H9 (cell line): Measurements from ENCODE around the gene AATK. TPM values are rescaled to one million over a fixed set of nuclear protein-coding genes. Genes with fewer than 3 reads are reported as not detected.

Source experiments
- DNase-seq: peaks from one replicate; pipeline ENCODE4 v3.0.0-alpha.2; 2017
- H2AFZ ChIP-seq: one replicate; pipeline ENCODE4 v1.6.1; 2013; ENCODE audit warnings: mild to moderate bottlenecking, low read length, control low read depth, moderate library complexity
- H2AK5ac ChIP-seq: 2 replicates; pipeline ENCODE4 v1.6.1; 2013; ENCODE audit warnings: low read length, control low read depth, mixed read lengths; ENCODE audit not compliant: insufficient read length
- H2BK120ac ChIP-seq: one replicate; pipeline ENCODE4 v1.6.1; 2013; ENCODE audit warnings: low read depth, mild to moderate bottlenecking, low read length, control low read depth, inconsistent platforms; ENCODE audit not compliant: poor library complexity, severe bottlenecking
- H2BK12ac ChIP-seq: 2 replicates; pipeline ENCODE4 v1.6.1; 2013; ENCODE audit warnings: low read length, control low read depth, mixed read lengths, low read depth; ENCODE audit not compliant: insufficient read length
- H2BK15ac ChIP-seq: 2 replicates; pipeline ENCODE4 v1.6.1; 2013; ENCODE audit warnings: low read depth, low read length, control low read depth
- H2BK20ac ChIP-seq: one replicate; pipeline ENCODE4 v1.6.1; 2013; ENCODE audit warnings: low read depth, mild to moderate bottlenecking, low read length, control low read depth, inconsistent platforms; ENCODE audit not compliant: poor library complexity, severe bottlenecking
- H2BK5ac ChIP-seq: 2 replicates; pipeline ENCODE4 v1.6.1; 2013; ENCODE audit warnings: low read length, control low read depth, mixed read lengths; ENCODE audit not compliant: insufficient read length
- H3K14ac ChIP-seq: 2 replicates; pipeline ENCODE4 v1.6.1; 2013; ENCODE audit warnings: low read length, control low read depth; ENCODE audit not compliant: insufficient read depth
- H3K18ac ChIP-seq: 2 replicates; pipeline ENCODE4 v1.6.1; 2013; ENCODE audit warnings: low read depth, mild to moderate bottlenecking, mixed read lengths, low read length, control low read depth; ENCODE audit not compliant: insufficient read length
- H3K23ac ChIP-seq: 2 replicates; pipeline ENCODE4 v1.6.1; 2013; ENCODE audit warnings: low read length, control low read depth, mixed read lengths, low read depth; ENCODE audit not compliant: insufficient read length
- H3K23me2 ChIP-seq: 2 replicates; pipeline ENCODE4 v1.6.1; 2013; ENCODE audit warnings: low read depth, mild to moderate bottlenecking, mixed read lengths, low read length, control low read depth; ENCODE audit not compliant: insufficient read length, poor library complexity, severe bottlenecking
- H3K27ac ChIP-seq: 2 replicates; pipeline ENCODE4 v1.5.1; 2013; ENCODE audit warnings: low read length, control low read depth, mixed read lengths, low read depth; ENCODE audit not compliant: insufficient read length
- H3K27me3 ChIP-seq: 2 replicates; pipeline ENCODE4 v1.6.1; 2013; ENCODE audit warnings: low read length, control low read depth, inconsistent platforms; ENCODE audit not compliant: insufficient read depth
- H3K4ac ChIP-seq: 2 replicates; pipeline ENCODE4 v1.6.1; 2013; ENCODE audit warnings: low read depth, mild to moderate bottlenecking, control low read depth, inconsistent platforms, low read length, moderate library complexity
- H3K4me1 ChIP-seq: 2 replicates; pipeline ENCODE4 v1.6.1; 2013; ENCODE audit warnings: low read length, control low read depth, inconsistent platforms; ENCODE audit not compliant: insufficient read depth
- H3K4me2 ChIP-seq: 2 replicates; pipeline ENCODE4 v1.6.1; 2013; ENCODE audit warnings: low read length, control low read depth, mixed read lengths; ENCODE audit not compliant: insufficient read length, insufficient read depth
- H3K56ac ChIP-seq: 2 replicates; pipeline ENCODE4 v1.6.1; 2013; ENCODE audit warnings: low read depth, mild to moderate bottlenecking, mixed read lengths, low read length, control low read depth; ENCODE audit not compliant: insufficient read length
- H3K79me1 ChIP-seq: 2 replicates; pipeline ENCODE4 v1.6.1; 2013; ENCODE audit warnings: low read depth, mild to moderate bottlenecking, moderate library complexity, low read length, control low read depth, inconsistent platforms; ENCODE audit not compliant: insufficient read depth, poor library complexity, severe bottlenecking
- H3K79me2 ChIP-seq: 2 replicates; pipeline ENCODE4 v1.6.1; 2013; ENCODE audit warnings: low read length, control low read depth, inconsistent platforms; ENCODE audit not compliant: insufficient read depth
- H3K9ac ChIP-seq: 2 replicates; pipeline ENCODE4 v1.6.1; 2013; ENCODE audit warnings: low read length, control low read depth, mixed read lengths; ENCODE audit not compliant: insufficient read length; ENCODE audit errors: extremely low read depth
- H3K9me3 ChIP-seq: one replicate; pipeline ENCODE4 v1.6.1; 2013; ENCODE audit warnings: low read depth, low read length, inconsistent platforms; ENCODE audit not compliant: control insufficient read depth
- H3T11ph ChIP-seq: one replicate; pipeline ENCODE4 v1.6.1; 2013; ENCODE audit warnings: mild to moderate bottlenecking, low read length, control low read depth, inconsistent platforms
- H4K20me1 ChIP-seq: one replicate; pipeline ENCODE4 v1.6.1; 2013; ENCODE audit not compliant: control insufficient read depth, insufficient read length, insufficient read depth
- H4K5ac ChIP-seq: 2 replicates; pipeline ENCODE4 v1.6.1; 2013; ENCODE audit warnings: low read depth, mild to moderate bottlenecking, mixed read lengths, low read length, control low read depth; ENCODE audit not compliant: insufficient read length
- H4K8ac ChIP-seq: replicated peaks from 2 replicates; pipeline ENCODE4 v1.6.1; 2013; ENCODE audit warnings: low read length, control low read depth, mixed read lengths, low read depth; ENCODE audit not compliant: insufficient read length
- H4K91ac ChIP-seq: 2 replicates; pipeline ENCODE4 v1.6.1; 2013; ENCODE audit warnings: low read depth, mild to moderate bottlenecking, moderate library complexity, mixed read lengths, low read length, control low read depth; ENCODE audit not compliant: insufficient read length
- H3K27ac Mint-ChIP-seq, 3 experiments: 2 replicates in 2 of 3; 3 replicates in 1 of 3; pipeline ENCODE4 v1.8.0; 2020 to 2021; ENCODE audit warnings: mixed read lengths in 3 of 3, mild to moderate bottlenecking in 1 of 3, moderate library complexity in 1 of 3
- H3K27me3 Mint-ChIP-seq: 2 replicates; pipeline ENCODE4 v1.8.0; 2021; ENCODE audit warnings: low read depth, mild to moderate bottlenecking, moderate library complexity, mixed read lengths
- H3K36me3 Mint-ChIP-seq, 3 experiments: 2 replicates in 2 of 3; 3 replicates in 1 of 3; pipeline ENCODE4 v1.8.0; 2020 to 2021; ENCODE audit warnings: low read depth in 3 of 3, mixed read lengths in 3 of 3; ENCODE audit not compliant: insufficient read depth in 1 of 3
- H3K4me1 Mint-ChIP-seq, 2 experiments: 2 replicates each; pipeline ENCODE4 v1.8.0; 2020; ENCODE audit warnings: mixed read lengths in 2 of 2
- H3K4me3 Mint-ChIP-seq, 2 experiments: 2 replicates in 1 of 2; 3 replicates in 1 of 2; pipeline ENCODE4 v1.8.0; 2020 to 2021; ENCODE audit warnings: mild to moderate bottlenecking in 2 of 2, mixed read lengths in 2 of 2, moderate library complexity in 1 of 2
- H3K9me3 Mint-ChIP-seq, 2 experiments: 2 replicates in 1 of 2; 3 replicates in 1 of 2; pipeline ENCODE4 v1.8.0; 2020; ENCODE audit warnings: mild to moderate bottlenecking in 2 of 2, mixed read lengths in 2 of 2, moderate library complexity in 1 of 2
- CTCF ChIP-seq: fragments of 200-600 bp; sonication (generic); conservative IDR thresholded peaks from 3 replicates; pipeline ENCODE4 v1.8.0; 2021; ENCODE audit warnings: antibody characterized with exemption, mild to moderate bottlenecking
- WGBS: extraction: QIAGEN DNeasy Blood & Tissue Kit; methylation state at CpG from one replicate; pipeline ENCODE4 v1.1.7; 2013; ENCODE audit warnings: missing lambda C conversion rate, low lambda C conversion rate, mixed read lengths; ENCODE audit not compliant: insufficient read length; ENCODE audit errors: extremely low coverage; 5-methylcytosine and 5-hydroxymethylcytosine counted together
- total RNA-seq: library from RNA; stranded (reverse); gene quantifications from 2 replicates; pipeline ENCODE4 v1.2.1, GENCODE V29; 2021

Gene AATK
- total RNA-seq, 1 experiment from 2014 or later, result 2.4 TPM

- Mint-ChIP-seq H3K27ac (no peak overlapping the region; a peak in 1 of 7 replicates), H3K9me3 (no peaks in the 10 kb centered on the region), H3K4me1 (peaks cover 2 to 4% of the 10 kb centered on the region in 2 experiments; a peak in 1 of 4 replicates), H3K27me3 (no peaks in the 10 kb centered on the region), H3K4me3 (no peak overlapping the region), H3K36me3 (peaks cover 0 to 6% (median 4%) of the 10 kb centered on the region in 3 experiments; a peak in 4 of 7 replicates)
- Histone ChIP-seq H3K27ac (no peak overlapping the region), H3K14ac (no peak overlapping the region), H2AK5ac (no peak overlapping the region), H3K4me2 (no peak overlapping the region), H3K79me1 (no peaks in the 10 kb centered on the region), H3K27me3 (no peaks in the 10 kb centered on the region), H2AFZ (no peak overlapping the region), H3K9me3 (no peaks in the 10 kb centered on the region), H2BK5ac (no peak overlapping the region), H2BK20ac (no peak overlapping the region), H3K4me1 (no peaks in the 10 kb centered on the region), H3K9ac (no peak overlapping the region), H3K79me2 (no peaks in the 10 kb centered on the region), H4K20me1 (no peaks in the 10 kb centered on the region), H2BK12ac (no peak overlapping the region), H3K18ac (no peak overlapping the region), H3K56ac (no peak overlapping the region), H2BK120ac (no peak overlapping the region), H3K4ac (no peak overlapping the region), H4K8ac (no peak overlapping the region), H4K5ac (no peak overlapping the region), H2BK15ac (no peak overlapping the region), H3T11ph (no peak overlapping the region), H3K23ac (no peak overlapping the region), H4K91ac (no peak overlapping the region), H3K23me2 (no peaks in the 10 kb centered on the region)
- no peak for TF ChIP-seq CTCF
- WGBS, result no CpG with 5 or more reads among the region's 15 CpGs
- DNase-seq, result peak; percentile 73
Measured at GRCh38 chr17:81184555-81184954, 18.5 kb upstream of the AATK start.
